Keratinocyte (primary cell): ENCODE data around the gene CCDC186. TPM values are rescaled to one million over a fixed set of nuclear protein-coding genes. Genes with fewer than 3 reads are reported as not detected.

Experiments
- DNase-seq: peaks from one replicate; pipeline ENCODE4 v3.0.0-alpha.2; 2011; ENCODE audit warnings: low read depth, missing footprints, low spot score
- FAIRE-seq: peaks from 2 replicates; lab custom pipeline; 2011; peaks lifted over from hg19 to GRCh38; lab: Jason Lieb, UNC
- H2AFZ ChIP-seq: 2 replicates; pipeline ENCODE4 v1.6.0; 2012; ENCODE audit warnings: low read length, control low read depth, inconsistent platforms; ENCODE audit not compliant: control insufficient read depth
- H3K27ac ChIP-seq: 2 replicates; pipeline ENCODE4 v1.5.1; 2011; ENCODE audit warnings: low read length; ENCODE audit not compliant: control insufficient read depth, insufficient read depth
- H3K27me3 ChIP-seq: 3 replicates; pipeline ENCODE4 v1.6.0; 2011; ENCODE audit warnings: low read length; ENCODE audit not compliant: control insufficient read depth, insufficient read depth; ENCODE audit errors: extremely low read depth
- H3K36me3 ChIP-seq, 2 experiments: 2 replicates in 1 of 2; 3 replicates in 1 of 2; pipeline ENCODE4 v1.5.1; 2011; ENCODE audit warnings: low read length in 2 of 2, mild to moderate bottlenecking in 1 of 2; ENCODE audit not compliant: control insufficient read depth in 2 of 2, insufficient read depth in 2 of 2; ENCODE audit errors: extremely low read depth in 1 of 2
- H3K4me1 ChIP-seq: 3 replicates; pipeline ENCODE4 v1.5.1; 2011; ENCODE audit warnings: low read length; ENCODE audit not compliant: control insufficient read depth, insufficient read depth; ENCODE audit errors: extremely low read depth
- H3K4me2 ChIP-seq: 3 replicates; pipeline ENCODE4 v1.6.0; 2011; ENCODE audit warnings: low read depth, low read length; ENCODE audit not compliant: control insufficient read depth, insufficient read depth; ENCODE audit errors: extremely low read depth
- H3K4me3 ChIP-seq, 3 experiments: fragments of 200-600 bp in 1 of 3; sonication (generic) in 1 of 3; 2 replicates in 2 of 3; 3 replicates in 1 of 3; pipeline ENCODE4 v1.5.1; 2011 to 2016; ENCODE audit warnings: low read length in 3 of 3, mild to moderate bottlenecking in 3 of 3, control low read depth in 2 of 3, inconsistent platforms in 1 of 3, low read depth in 1 of 3, mixed read lengths in 1 of 3, mixed run types in 1 of 3, moderate library complexity in 1 of 3; ENCODE audit not compliant: control insufficient read depth in 2 of 3, insufficient read depth in 2 of 3; ENCODE audit errors: extremely low read depth in 1 of 3
- H3K79me2 ChIP-seq: 2 replicates; pipeline ENCODE4 v1.6.0; 2012; ENCODE audit warnings: low read length; ENCODE audit not compliant: control insufficient read depth, insufficient read depth
- H3K9ac ChIP-seq: 3 replicates; pipeline ENCODE4 v1.6.0; 2011; ENCODE audit warnings: low read length; ENCODE audit not compliant: control insufficient read depth, insufficient read depth; ENCODE audit errors: extremely low read depth
- H3K9me1 ChIP-seq: 3 replicates; pipeline ENCODE4 v1.6.0; 2011; ENCODE audit warnings: low read length; ENCODE audit not compliant: control insufficient read depth, insufficient read depth; ENCODE audit errors: extremely low read depth
- H3K9me3 ChIP-seq: 2 replicates; pipeline ENCODE4 v1.5.1; 2012; ENCODE audit warnings: low read depth, low read length; ENCODE audit not compliant: control insufficient read depth
- H4K20me1 ChIP-seq: 3 replicates; pipeline ENCODE4 v1.6.0; 2011; ENCODE audit warnings: low read length; ENCODE audit not compliant: control insufficient read depth, insufficient read depth; ENCODE audit errors: extremely low read depth
- EZH2 ChIP-seq: IDR thresholded peaks from one replicate; pipeline ENCODE4 v1.6.1; 2012; ENCODE audit warnings: inconsistent platforms, mild to moderate bottlenecking, low read length, moderate library complexity
- dilution Hi-C: fragments of 300-500 bp; cut with MboI; formaldehyde crosslinking; loops from one replicate; pipeline ENCODE4 v1.7.0; 2020; ENCODE audit warnings: low sequenced_read_pairs; ENCODE audit not compliant: extremely low pct_ligation_motif_present
- polyA plus RNA-seq, 5 experiments: library from polyadenylated mRNA; depleted of rRNA in 3 of 5; stranded (reverse) in 3 of 5; stranded (forward) in 1 of 5; unstranded in 1 of 5; fragments of >200 nt; gene quantifications; 1 replicate in 1 of 5; 2 replicates in 3 of 5; 3 replicates in 1 of 5; pipeline versions ENCODE4 v1.2.1 to v1.2.3, GENCODE V29; 2011 to 2012; ENCODE audit warnings: missing spikeins in 2 of 5, low read depth in 1 of 5, low replicate concordance in 1 of 5
- small RNA-seq, 3 experiments: library from RNA; depleted of rRNA; stranded (forward); fragments of <200 nt; gene quantifications; one replicate each; pipeline ENCODE3, GENCODE V24; 2012; ENCODE audit warnings: low read depth in 3 of 3, low replicate concordance in 1 of 3; ENCODE audit not compliant: insufficient read length in 3 of 3
- TF ChIP-seq, protein P1 (sequence below), 3 experiments: IDR thresholded peaks in 1 of 3; conservative IDR thresholded peaks in 1 of 3; optimal IDR thresholded peaks in 1 of 3; 2 replicates in 2 of 3; 3 replicates in 1 of 3; pipeline versions ENCODE3 to v1.5.1; 2011; ENCODE audit warnings: low read length in 3 of 3, mild to moderate bottlenecking in 3 of 3, moderate library complexity in 2 of 3, control low read depth in 1 of 3, inconsistent platforms in 1 of 3; ENCODE audit not compliant: insufficient read depth in 2 of 3; ENCODE audit errors: extremely low read depth in 1 of 3

Gene CCDC186
- polyA plus RNA-seq, 1 donor (not counting 4 experiments of a cell fraction or from before 2014, with no cell fraction given), result 13.0 TPM

DNA sequence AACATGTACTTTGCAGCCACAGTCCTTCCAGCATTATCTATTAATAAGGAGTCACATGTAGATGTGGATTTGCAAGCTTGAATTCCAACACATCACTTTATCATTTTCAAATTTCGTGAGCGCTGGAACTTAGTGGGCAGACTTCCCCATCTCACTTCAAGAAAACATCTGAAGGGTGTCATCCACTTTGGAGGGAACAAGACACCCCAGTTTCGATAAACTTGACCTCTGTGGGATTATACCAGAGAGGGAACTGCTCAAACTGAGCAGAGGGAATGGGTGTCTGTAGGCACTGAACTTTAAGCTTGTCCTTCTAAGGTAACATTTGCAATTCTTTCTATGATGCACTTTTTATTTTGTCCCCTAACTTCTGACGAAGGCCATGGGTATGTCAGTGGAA is 102.8 kb downstream of the CCDC186 start:
- dilution Hi-C loops, result no loop called here

More for the DNA sequence above, 102.8 kb downstream of the CCDC186 start:
- no peaks in the 10 kb centered on the region for H3K79me2 ChIP-seq
- TF ChIP-seq, protein P1, sequence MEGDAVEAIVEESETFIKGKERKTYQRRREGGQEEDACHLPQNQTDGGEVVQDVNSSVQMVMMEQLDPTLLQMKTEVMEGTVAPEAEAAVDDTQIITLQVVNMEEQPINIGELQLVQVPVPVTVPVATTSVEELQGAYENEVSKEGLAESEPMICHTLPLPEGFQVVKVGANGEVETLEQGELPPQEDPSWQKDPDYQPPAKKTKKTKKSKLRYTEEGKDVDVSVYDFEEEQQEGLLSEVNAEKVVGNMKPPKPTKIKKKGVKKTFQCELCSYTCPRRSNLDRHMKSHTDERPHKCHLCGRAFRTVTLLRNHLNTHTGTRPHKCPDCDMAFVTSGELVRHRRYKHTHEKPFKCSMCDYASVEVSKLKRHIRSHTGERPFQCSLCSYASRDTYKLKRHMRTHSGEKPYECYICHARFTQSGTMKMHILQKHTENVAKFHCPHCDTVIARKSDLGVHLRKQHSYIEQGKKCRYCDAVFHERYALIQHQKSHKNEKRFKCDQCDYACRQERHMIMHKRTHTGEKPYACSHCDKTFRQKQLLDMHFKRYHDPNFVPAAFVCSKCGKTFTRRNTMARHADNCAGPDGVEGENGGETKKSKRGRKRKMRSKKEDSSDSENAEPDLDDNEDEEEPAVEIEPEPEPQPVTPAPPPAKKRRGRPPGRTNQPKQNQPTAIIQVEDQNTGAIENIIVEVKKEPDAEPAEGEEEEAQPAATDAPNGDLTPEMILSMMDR (optimal IDR thresholded peaks at IDR 0.05 in 1 of 3, IDR thresholded peaks at IDR 0.05 in 1 of 3, conservative IDR thresholded peaks at IDR 0.05 in 1 of 3; ENCODE audit: extremely low read depth in 1 of 3, insufficient read depth in 2 of 3, low read length in 3 of 3), result no peak
- no peak for TF ChIP-seq EZH2
- H4K20me1 ChIP-seq, result no peaks in the 10 kb centered on the region
- no peak overlapping the region for H3K4me3 ChIP-seq
- H3K36me3 ChIP-seq, result no peaks in the 10 kb centered on the region
- no peaks in the 10 kb centered on the region for H3K27me3 ChIP-seq
- no peak overlapping the region for H3K27ac ChIP-seq
- H3K9me1 ChIP-seq, result no peaks in the 10 kb centered on the region
- no peak overlapping the region for H3K4me2 ChIP-seq
- peaks cover 13% of the 10 kb centered on the region for H3K4me1 ChIP-seq
- no peak for FAIRE-seq
- no peak overlapping the region for H3K9ac ChIP-seq
- no peak for DNase-seq
- H3K9me3 ChIP-seq, result no peaks in the 10 kb centered on the region
- H2AFZ ChIP-seq, result no peak overlapping the region

Small RNAs within 50 kb of the gene (small RNA-seq; reads per million reads assigned to genes)
- gene RF02277 (0 reads per million in 3 experiments), gene RNU6-709P (0 reads per million in 3 experiments)

Other genes starting within 250 kb of the CCDC186 start
- gene ADRB1, start 130.3 kb downstream of the CCDC186 start, polyA plus RNA-seq, result 0.04 to 0.07 TPM (median 0.05 TPM) in 3 replicates
- gene TDRD1, start 5.2 kb upstream of the CCDC186 start, polyA plus RNA-seq, result 0.33 to 0.56 TPM (median 0.48 TPM) in 3 replicates
- 0.35 to 0.49 TPM (median 0.41 TPM) in 3 replicates for gene VWA2, start 65.1 kb upstream of the CCDC186 start, polyA plus RNA-seq
- 36.8 to 52.5 TPM (median 40.4 TPM) in 3 replicates for gene AFAP1L2, start 230.3 kb upstream of the CCDC186 start, polyA plus RNA-seq